T-cell (primary cell): ENCODE measurements around the gene SPATC1L. TPM values are rescaled to one million over a fixed set of nuclear protein-coding genes. Genes with fewer than 3 reads are reported as not detected.

Experiments used
- ATAC-seq, 4 experiments: fragments of 200-7000 bp in 3 of 4; fragments of 150-1000 bp in 1 of 4; cut with Tn5 transposase; replicated peaks in 1 of 4; 1 replicate in 3 of 4; 2 replicates in 1 of 4; pipeline ENCODE4 v1.10.0; 2021; ENCODE audit warnings: moderate library complexity in 3 of 4, mild to moderate bottlenecking in 2 of 4, moderate number of reproducible peaks in 1 of 4
- CTCF ChIA-PET, 2 donors: fragments of 300-600 bp; sonication (Branson Sonifier 250); formaldehyde crosslinking; loops; one replicate each; lab custom pipeline; 2022; ENCODE audit warnings: antibody characterized with exemption in 2 of 2; lab: Charles Lee
- POLR2A ChIA-PET, 2 donors: fragments of 300-600 bp; sonication (Branson Sonifier 250); formaldehyde crosslinking; loops; one replicate each; lab custom pipeline; 2022; ENCODE audit warnings: antibody characterized with exemption in 2 of 2; lab: Charles Lee
- DNase-seq, 35 experiments: peaks; one replicate each; pipeline versions ENCODE4 v3.0.0 to v3.0.0-alpha.2; 2013 to 2023
- H3K27ac ChIP-seq: one replicate; pipeline ENCODE4 v1.5.1; 2013; ENCODE audit warnings: low read length
- H3K27me3 ChIP-seq, 2 experiments: replicated peaks in 1 of 2; 1 replicate in 1 of 2; 2 replicates in 1 of 2; pipeline versions ENCODE4 v1.6.1 to v1.7.0; 2013; ENCODE audit warnings: low read length in 1 of 2, mixed read lengths in 1 of 2; ENCODE audit not compliant: control insufficient read depth in 2 of 2, insufficient read depth in 2 of 2; ENCODE audit errors: extremely low read depth in 1 of 2
- H3K36me3 ChIP-seq, 2 donors: 1 replicate in 1 of 2; 2 replicates in 1 of 2; pipeline versions ENCODE4 v1.6.1 to v1.7.0; 2013; ENCODE audit warnings: low read length in 1 of 2; ENCODE audit not compliant: control insufficient read depth in 2 of 2, insufficient read depth in 1 of 2; ENCODE audit errors: extremely low read depth in 1 of 2
- H3K4me1 ChIP-seq, 2 experiments: 1 replicate in 1 of 2; 2 replicates in 1 of 2; pipeline versions ENCODE4 v1.6.1 to v1.7.0; 2013; ENCODE audit warnings: low read length in 2 of 2, mixed read lengths in 1 of 2; ENCODE audit not compliant: insufficient read depth in 2 of 2, control insufficient read depth in 1 of 2; ENCODE audit errors: extremely low read depth in 1 of 2
- H3K4me3 ChIP-seq, 2 donors: 1 replicate in 1 of 2; 2 replicates in 1 of 2; pipeline versions ENCODE4 v1.5.1 to v1.7.0; 2013; ENCODE audit warnings: mild to moderate bottlenecking in 2 of 2, low read length in 1 of 2, moderate library complexity in 1 of 2; ENCODE audit not compliant: control insufficient read depth in 1 of 2; ENCODE audit errors: extremely low read depth in 1 of 2
- H3K9me3 ChIP-seq: 2 replicates; pipeline ENCODE4 v1.7.0; 2013
- H3K27ac Mint-ChIP-seq, 2 donors: one replicate each; pipeline ENCODE4 v1.8.0; 2020 to 2021; ENCODE audit warnings: mild to moderate bottlenecking in 2 of 2, mixed read lengths in 2 of 2
- H3K27me3 Mint-ChIP-seq, 2 donors: one replicate each; pipeline ENCODE4 v1.8.0; 2021 to 2022; ENCODE audit warnings: mixed read lengths in 2 of 2
- H3K36me3 Mint-ChIP-seq: one replicate; pipeline ENCODE4 v1.8.0; 2021; ENCODE audit warnings: mixed read lengths
- H3K4me1 Mint-ChIP-seq, 3 donors: one replicate each; pipeline ENCODE4 v1.8.0; 2020 to 2022; ENCODE audit warnings: mixed read lengths in 3 of 3, mild to moderate bottlenecking in 1 of 3
- H3K4me3 Mint-ChIP-seq, 3 donors: one replicate each; pipeline ENCODE4 v1.8.0; 2020 to 2022; ENCODE audit warnings: mild to moderate bottlenecking in 3 of 3, mixed read lengths in 3 of 3, moderate library complexity in 3 of 3
- H3K9me3 Mint-ChIP-seq, 3 donors: one replicate each; pipeline ENCODE4 v1.8.0; 2020 to 2022; ENCODE audit warnings: mixed read lengths in 3 of 3
- WGBS: methylation state at CpG from one replicate; pipeline ENCODE4 v1.1.5; 2013; ENCODE audit warnings: missing lambda C conversion rate; ENCODE audit not compliant: insufficient coverage; 5-methylcytosine and 5-hydroxymethylcytosine counted together
- total RNA-seq, 35 experiments: library from RNA in 6 of 35; stranded (reverse) in 6 of 35; fragments of 120-200 nt in 1 of 35; gene quantifications; one replicate each; pipeline versions ENCODE4 v1.2.1 to v1.2.4 and lab custom pipeline; 2013 to 2026

The SPATC1L gene
- total RNA-seq, 5 donors from 2014 or later (not counting 1 experiment from before 2014, with no cell fraction given) = 1.4 to 22.8 (median 12.5) TPM

DNA sequence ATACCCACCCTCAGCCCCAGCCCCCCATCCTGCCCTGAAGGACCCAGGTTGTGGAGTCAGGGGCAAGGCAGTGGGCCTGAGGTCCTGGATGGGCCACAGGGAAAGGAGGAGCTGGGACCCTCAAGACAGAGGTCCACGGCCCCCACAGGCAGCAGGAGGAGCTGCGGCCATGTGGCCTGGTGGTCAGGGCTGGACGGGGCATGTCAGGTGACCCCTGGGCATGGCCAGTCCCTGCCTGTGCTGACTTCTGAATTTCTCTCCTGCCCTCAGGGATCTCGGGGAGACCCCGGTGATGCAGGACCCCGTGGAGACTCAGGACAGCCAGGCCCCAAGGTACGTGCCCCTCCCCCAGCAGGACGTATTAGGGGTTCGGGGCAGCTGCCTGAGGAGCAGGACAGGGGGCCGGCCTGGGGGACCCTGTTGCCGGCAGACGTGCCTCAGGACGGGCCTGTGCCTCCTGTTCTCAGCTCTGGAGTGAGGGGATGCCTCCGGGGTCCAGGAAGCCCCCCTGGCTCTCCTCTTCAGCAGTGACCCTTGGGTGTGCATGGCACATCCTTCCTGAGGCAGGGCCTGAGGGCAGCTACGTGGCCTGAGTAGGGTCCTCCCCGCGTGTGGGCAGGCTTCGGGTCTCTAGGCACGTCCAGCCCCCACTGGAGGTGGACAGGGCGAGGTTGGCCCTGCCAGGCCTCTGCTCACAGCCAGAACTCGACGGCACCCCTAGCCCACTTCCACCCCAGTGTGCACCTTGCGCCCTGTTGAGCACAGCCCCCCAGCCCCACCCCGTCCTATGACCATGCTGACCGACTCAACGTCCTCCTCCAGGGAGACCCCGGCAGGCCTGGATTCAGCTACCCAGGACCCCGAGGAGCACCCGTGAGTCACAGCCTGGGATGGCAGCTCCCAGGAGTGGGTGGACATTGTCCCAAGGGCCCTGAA is 62.7 kb downstream of the SPATC1L start:
- Mint-ChIP-seq H3K4me1 (no peaks in the 10 kb centered on the region), H3K9me3 (no peaks in the 10 kb centered on the region), H3K36me3 (no peaks in the 10 kb centered on the region), H3K4me3 (no peak overlapping the region), H3K27me3 (no peaks in the 10 kb centered on the region), H3K27ac (no peak overlapping the region)
- ChIA-PET POLR2A (no interaction called here), CTCF (no interaction called here)
- Histone ChIP-seq H3K27ac (no peak overlapping the region), H3K36me3 (peaks cover 2 to 5% of the 10 kb centered on the region in 2 donors), H3K4me3 (no peak overlapping the region), H3K9me3 (no peaks in the 10 kb centered on the region), H3K27me3 (peaks cover 0 to 3% of the 10 kb centered on the region in 2 experiments), H3K4me1 (no peaks in the 10 kb centered on the region)
- WGBS = 81% methylated on average over 27 of the region's 29 CpGs
- no peak for ATAC-seq
- peak in 2 of 35 experiments; percentile 1 to 2 for DNase-seq

- no peak overlapping the region for H3K27ac Mint-ChIP-seq
- no peaks in the 10 kb centered on the region for H3K27me3 Mint-ChIP-seq
- Histone ChIP-seq H3K4me1 (no peaks in the 10 kb centered on the region), H3K4me3 (no peak overlapping the region), H3K27ac (no peak overlapping the region), H3K27me3 (peaks cover 0 to 3% of the 10 kb centered on the region in 2 experiments), H3K9me3 (no peaks in the 10 kb centered on the region), H3K36me3 (peaks cover 2 to 5% of the 10 kb centered on the region in 2 donors)
- WGBS = 80% methylated on average over 19 of the region's 26 CpGs
- ChIA-PET CTCF (no interaction called here), POLR2A (no interaction called here)
- H3K36me3 Mint-ChIP-seq = no peaks in the 10 kb centered on the region
- no peaks in the 10 kb centered on the region for H3K4me1 Mint-ChIP-seq
- no peaks in the 10 kb centered on the region for H3K9me3 Mint-ChIP-seq
- no peak overlapping the region for H3K4me3 Mint-ChIP-seq
- peak in 3 of 35 experiments; percentile 2 for DNase-seq
- ATAC-seq = no peak
Measured at GRCh38 chr21:46120301-46121285, 63.7 kb downstream of the SPATC1L start.

GRCh38 chr21:46119637-46120271 is 64.5 kb downstream of the SPATC1L start:
- Mint-ChIP-seq H3K27ac (no peak overlapping the region), H3K27me3 (no peaks in the 10 kb centered on the region), H3K4me1 (no peaks in the 10 kb centered on the region), H3K4me3 (no peak overlapping the region), H3K36me3 (no peaks in the 10 kb centered on the region), H3K9me3 (no peaks in the 10 kb centered on the region)
- ATAC-seq (no peak), DNase-seq (peak in 1 of 35 experiments; percentile 3)
- POLR2A ChIA-PET = interaction anchor here in 1 of 2 donors (0.6 kb wide), 1 partner anchor 352 kb away, joined by 3 read pairs; no protein-coding TSS in a partner anchor
- Histone ChIP-seq H3K27me3 (peaks cover 0 to 6% of the 10 kb centered on the region in 2 experiments), H3K4me1 (no peaks in the 10 kb centered on the region), H3K4me3 (no peak overlapping the region), H3K36me3 (peaks cover 6 to 8% of the 10 kb centered on the region in 2 donors), H3K27ac (no peak overlapping the region), H3K9me3 (no peaks in the 10 kb centered on the region)
- CTCF ChIA-PET = no interaction called here
- 71% methylated on average over 2 of the region's 14 CpGs for WGBS

GRCh38 chr21:46119144-46119636 is 65.1 kb downstream of the SPATC1L start:
- DNase-seq (no peak), ATAC-seq (no peak)
- Mint-ChIP-seq H3K36me3 (no peaks in the 10 kb centered on the region), H3K4me3 (no peak overlapping the region), H3K27me3 (no peaks in the 10 kb centered on the region), H3K4me1 (no peaks in the 10 kb centered on the region), H3K27ac (no peak overlapping the region), H3K9me3 (no peaks in the 10 kb centered on the region)
- ChIA-PET POLR2A (interaction anchor here in 1 of 2 donors (0.6 kb wide), 1 partner anchor 352 kb away, joined by 3 read pairs; no protein-coding TSS in a partner anchor), CTCF (no interaction called here)
- Histone ChIP-seq H3K4me1 (no peaks in the 10 kb centered on the region), H3K27ac (no peak overlapping the region), H3K36me3 (peaks cover 7 to 8% of the 10 kb centered on the region in 2 donors), H3K9me3 (no peaks in the 10 kb centered on the region), H3K27me3 (peaks cover 0 to 6% of the 10 kb centered on the region in 2 experiments), H3K4me3 (no peak overlapping the region)
- 88% methylated on average over 5 of the region's 12 CpGs for WGBS

GRCh38 chr21:46118316-46119143 is 65.7 kb downstream of the SPATC1L start:
- Mint-ChIP-seq H3K9me3 (no peaks in the 10 kb centered on the region), H3K4me1 (no peaks in the 10 kb centered on the region), H3K27ac (no peak overlapping the region), H3K27me3 (no peaks in the 10 kb centered on the region), H3K36me3 (peaks cover 4% of the 10 kb centered on the region), H3K4me3 (no peak overlapping the region)
- no peaks in the 10 kb centered on the region for H3K9me3 ChIP-seq
- DNase-seq (peak in 2 of 35 experiments; percentile 3), ATAC-seq (no peak)
- ChIA-PET POLR2A (no interaction called here), CTCF (no interaction called here)
- H3K4me1 ChIP-seq = no peaks in the 10 kb centered on the region
- WGBS = 92% methylated on average over 26 of the region's 27 CpGs
- no peak overlapping the region for H3K27ac ChIP-seq
- H3K4me3 ChIP-seq = no peak overlapping the region
- H3K36me3 ChIP-seq = peaks cover 7 to 8% of the 10 kb centered on the region in 2 donors
- H3K27me3 ChIP-seq = peaks cover 0 to 6% of the 10 kb centered on the region in 2 experiments
